ENCODE results near the gene CARS1.
"Not testable (repeated sequence)": the region's sequence is repeated elsewhere in the genome, so short reads cannot be mapped to it uniquely, and the experiment has no call there.

CARS1 gene

DNA sequence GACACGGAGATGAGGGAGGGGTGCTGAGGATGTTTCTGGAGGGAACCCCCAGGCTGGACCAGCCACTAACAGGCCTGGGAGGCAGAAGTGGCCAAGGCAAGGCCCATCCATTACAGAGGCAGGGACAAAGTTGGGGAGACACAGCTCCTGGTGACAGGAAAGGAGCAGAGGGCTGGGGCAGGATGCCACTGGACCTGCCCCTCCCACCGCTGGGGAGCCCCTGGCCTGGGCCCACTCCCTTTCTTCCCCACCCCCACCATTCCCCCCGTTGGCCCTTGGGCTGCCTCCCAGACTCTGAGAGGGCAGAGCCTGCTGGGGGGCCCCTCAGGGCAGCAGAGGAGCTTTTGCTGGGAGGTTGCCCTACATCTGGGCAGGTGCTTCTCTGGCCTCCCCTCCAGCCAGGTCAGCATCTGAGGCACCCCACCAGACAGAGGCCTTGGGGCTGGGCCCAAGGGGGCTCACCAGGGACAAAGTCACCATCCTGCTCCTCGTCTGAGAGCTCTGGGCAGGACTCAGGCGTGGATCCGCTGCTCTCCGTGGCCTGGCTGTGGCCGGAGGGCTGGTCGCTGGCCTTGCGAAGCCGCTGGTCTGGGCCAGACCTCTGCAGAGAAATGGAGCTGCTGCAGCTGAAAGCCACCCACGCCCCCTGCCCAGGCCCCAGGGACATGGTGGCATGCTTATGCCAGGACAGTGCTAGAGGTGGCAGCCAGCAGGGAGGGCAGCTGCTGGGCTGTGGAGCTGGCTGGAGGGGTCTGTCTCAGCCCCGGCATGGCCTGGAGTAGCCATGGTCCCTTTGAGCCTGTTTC is 33.1 kb upstream of the CARS1 start:
- in situ Hi-C loops (cut with HindIII; ENCODE audit: low sequenced_read_pairs), result no loop called here

DNA sequence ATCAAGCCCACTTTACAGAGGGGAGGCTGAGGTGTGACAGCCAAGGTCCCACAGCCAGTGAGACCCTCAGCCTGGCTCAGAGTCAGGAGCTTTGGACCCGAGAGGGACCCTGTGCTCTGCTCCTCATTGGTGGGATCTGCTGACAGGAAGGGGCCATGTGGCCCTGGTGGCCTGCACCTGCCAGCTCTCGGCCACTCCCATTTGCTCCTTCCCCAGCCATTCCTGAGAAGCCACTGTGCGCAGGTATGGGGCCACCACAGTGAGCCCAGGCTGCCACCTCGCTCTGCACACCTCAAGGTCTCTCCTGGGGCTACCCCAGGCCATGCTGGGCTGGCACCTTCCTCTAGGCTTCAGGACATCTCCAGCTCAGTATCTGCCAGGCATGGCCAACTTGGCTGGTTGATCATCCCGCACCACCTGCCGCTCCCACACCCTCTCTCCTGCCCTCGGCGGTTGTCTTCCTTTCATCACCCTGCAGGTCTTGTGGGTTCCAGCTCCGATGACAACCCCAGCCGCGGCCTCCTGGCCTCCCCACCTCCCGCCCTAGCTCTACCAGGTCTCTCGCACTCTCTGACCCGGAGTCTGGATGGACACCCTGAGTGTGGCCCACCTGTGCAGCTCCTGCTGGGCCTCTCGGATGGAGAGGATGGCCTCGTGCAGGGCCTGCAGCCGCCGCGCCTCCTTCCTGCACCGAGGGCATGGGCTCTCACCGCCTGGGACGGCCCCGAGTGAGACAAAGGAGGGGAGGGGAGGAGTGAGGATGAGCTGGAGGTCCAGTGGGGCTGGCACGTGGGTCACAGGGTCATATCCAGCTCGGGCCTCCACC is 32.2 kb upstream of the CARS1 start:
- in situ Hi-C loops (cut with HindIII; ENCODE audit: low sequenced_read_pairs), result loop anchor here (5.0 kb wide), 1 partner anchor 37 kb away; no protein-coding TSS in a partner anchor

DNA sequence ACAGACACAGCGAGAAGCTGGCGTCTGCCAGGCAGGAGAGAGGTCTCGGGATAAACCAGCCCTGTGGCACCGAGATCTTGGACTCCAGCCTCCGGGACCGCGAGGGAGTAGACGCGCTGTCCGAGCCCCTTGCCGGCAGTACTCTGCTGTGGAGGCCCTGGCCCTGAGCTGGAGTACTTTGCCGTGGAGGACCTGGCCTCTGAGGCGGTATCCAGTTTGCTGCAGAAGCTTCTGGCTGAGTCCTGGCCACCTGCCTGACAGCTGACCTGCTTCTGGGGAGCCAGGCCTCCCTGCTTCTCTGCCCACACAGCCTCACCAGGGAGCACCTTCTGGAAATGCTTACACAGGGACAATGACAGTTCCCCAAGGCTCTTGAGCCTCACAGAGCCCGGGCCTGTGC is 31.6 kb upstream of the CARS1 start:
- in situ Hi-C loops (cut with HindIII; ENCODE audit: low sequenced_read_pairs), result loop anchor here (5.0 kb wide), 1 partner anchor 37 kb away; no protein-coding TSS in a partner anchor

DNA sequence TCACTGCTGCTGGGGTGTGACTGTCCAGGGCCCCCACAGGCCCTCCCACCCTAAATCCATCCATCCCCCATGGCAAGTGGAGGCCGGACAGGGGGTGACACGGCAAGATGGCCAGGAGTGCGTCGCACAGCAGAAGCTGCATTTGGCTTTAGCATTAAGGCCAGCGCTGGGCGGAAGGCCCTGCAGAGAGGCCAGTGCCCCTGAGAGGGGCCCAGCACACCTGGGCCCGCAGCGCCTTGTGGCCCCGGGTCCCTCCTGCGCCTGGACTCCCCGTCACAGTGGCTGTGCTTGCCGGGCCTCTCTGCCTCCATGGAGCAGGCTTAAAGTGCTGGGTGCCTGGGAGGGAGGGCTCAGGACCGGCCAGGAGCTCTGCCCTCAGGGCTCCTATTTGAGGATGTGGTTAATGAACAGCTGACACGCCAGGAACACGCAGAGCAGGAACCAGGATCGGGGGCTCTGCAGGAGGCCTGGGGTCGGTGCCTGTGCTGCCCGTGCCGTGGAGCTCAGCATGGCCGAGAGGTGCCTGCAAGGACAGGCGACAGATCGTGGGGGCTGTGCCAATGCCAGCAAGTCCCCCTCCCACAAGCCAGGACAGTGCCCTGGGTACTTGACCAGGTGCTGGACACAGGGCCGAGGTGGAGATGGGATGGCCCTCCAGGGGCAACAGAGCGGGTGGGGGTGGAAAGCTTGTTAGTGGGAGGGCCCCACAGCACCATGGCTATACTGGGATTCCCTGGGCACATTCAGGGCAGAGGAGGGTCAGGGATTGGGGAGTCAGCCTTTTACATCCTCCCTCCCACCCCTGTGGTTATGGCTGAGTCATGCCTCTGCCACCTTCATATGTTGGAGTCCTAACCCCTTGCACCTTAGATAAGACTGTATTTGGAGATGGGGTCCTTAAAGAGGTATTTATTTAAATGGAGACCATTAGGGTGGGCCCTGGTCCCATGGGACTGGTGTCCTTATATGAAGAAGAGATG is 30.9 kb upstream of the CARS1 start:
- in situ Hi-C loops (cut with HindIII; ENCODE audit: low sequenced_read_pairs), result loop anchor here (5.0 kb wide), 1 partner anchor 36 kb away; no protein-coding TSS in a partner anchor

DNA sequence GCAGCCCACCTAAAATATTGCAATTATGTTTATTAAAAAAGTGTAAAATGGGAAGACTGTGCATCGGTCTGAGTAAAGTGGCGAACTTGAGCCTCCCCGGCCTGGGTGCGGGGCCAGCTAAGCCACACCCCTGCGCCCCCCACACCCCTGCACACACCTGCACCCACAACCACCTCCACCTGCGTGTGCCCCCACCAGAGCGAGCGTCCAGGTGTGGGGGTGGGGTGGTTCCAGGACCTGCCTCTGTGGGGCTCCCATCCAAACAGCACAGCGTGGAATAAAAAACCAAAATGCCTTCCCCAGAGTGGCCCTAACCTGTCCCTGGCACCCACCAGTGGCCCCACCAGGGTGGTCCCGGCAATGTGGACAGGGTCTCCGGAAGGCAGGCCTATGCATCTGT is 30.1 kb upstream of the CARS1 start:
- in situ Hi-C loops (cut with HindIII; ENCODE audit: low sequenced_read_pairs), result loop anchor here (5.0 kb wide), 1 partner anchor 35 kb away; no protein-coding TSS in a partner anchor

DNA sequence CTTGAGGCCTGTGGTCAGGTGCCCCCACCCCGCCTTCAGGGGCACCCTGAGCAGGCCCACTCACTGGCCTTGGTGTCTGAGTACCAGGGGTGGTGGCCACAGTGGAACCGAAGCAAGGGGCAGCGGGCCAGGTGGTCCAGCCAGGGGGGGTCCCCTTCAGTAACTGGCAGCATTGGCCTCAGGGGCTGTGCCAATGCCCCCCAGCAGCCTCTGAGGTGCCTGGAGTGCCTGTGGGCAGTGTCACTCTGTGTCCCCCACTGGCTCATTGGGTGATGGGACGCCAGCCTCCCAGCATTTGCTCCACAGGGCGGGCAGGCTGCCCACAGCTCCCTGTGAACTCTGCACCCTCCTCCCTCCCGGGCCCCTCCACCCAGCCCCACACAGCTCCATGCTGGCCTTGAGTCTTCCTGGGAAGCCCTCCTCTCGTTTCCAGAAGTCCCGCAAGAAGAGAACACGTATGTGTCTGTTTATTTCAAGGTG is 29.5 kb upstream of the CARS1 start:
- in situ Hi-C loops (cut with HindIII; ENCODE audit: low sequenced_read_pairs), result loop anchor here (5.0 kb wide), 1 partner anchor 34 kb away; no protein-coding TSS in a partner anchor

DNA sequence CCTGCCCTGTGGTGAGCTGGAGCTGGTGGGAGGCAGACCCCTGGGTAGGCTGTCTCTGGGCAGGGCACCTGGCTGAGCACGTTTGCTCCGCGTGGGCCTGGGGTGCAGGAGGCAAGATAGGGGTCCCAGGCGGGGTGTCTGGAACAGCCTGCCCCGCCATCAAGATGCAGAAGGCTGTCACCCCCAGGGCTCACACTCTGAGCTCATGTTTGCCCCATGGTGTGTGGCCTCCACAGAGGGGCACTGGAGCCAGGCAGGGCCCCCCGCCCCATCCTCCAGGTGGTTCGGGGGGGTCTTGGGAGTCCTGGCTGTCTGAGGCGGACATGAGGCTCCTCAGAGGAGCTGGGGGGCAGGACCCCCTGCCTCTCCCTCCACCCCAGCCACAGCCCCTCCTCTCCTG is 28.9 kb upstream of the CARS1 start:
- in situ Hi-C loops (cut with HindIII; ENCODE audit: low sequenced_read_pairs), result loop anchor here (5.0 kb wide), 1 partner anchor 34 kb away; no protein-coding TSS in a partner anchor

DNA sequence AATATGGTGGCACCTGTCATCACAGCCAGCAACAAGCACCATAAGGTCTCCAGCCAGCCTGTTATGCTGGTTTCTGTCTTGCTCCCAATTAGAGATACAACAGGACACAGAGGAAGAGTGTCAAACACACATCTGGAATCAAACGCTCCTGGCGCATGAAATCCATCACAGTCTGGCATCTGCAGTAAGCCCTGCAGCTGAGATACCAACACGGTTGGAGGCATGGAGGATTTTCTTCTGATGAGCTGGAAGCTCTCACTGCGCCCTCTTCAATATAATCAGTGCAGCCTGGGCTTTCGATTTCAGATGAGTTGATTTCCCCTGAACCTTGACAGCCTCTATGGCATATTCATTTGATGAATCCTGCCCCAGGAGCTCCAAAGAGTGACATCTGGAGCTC is 27.8 kb upstream of the CARS1 start:
- in situ Hi-C loops (cut with HindIII; ENCODE audit: low sequenced_read_pairs), result loop anchor here (5.0 kb wide), 1 partner anchor 33 kb away; no protein-coding TSS in a partner anchor

DNA sequence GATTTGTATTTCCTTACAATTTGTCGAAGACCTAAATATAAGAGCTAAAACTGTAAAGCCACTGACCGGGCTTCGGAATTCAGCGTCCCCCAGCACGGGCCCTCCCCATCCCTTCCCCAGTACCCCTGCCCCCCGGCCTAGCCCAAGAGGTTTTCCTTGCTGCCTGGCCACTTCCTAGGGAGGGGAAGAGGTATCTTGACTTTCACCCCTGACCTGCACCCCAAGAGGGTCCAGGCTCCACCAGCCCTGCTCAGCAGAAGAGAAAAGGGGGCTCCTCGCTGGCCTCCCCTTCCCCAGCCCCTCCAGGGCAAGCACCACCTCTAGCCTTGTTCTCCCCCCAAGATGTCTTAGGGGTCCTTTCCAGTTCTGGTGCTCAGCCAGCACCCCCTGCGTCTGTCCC is 26.1 kb upstream of the CARS1 start:
- in situ Hi-C loops (cut with HindIII; ENCODE audit: low sequenced_read_pairs), result no loop called here

DNA sequence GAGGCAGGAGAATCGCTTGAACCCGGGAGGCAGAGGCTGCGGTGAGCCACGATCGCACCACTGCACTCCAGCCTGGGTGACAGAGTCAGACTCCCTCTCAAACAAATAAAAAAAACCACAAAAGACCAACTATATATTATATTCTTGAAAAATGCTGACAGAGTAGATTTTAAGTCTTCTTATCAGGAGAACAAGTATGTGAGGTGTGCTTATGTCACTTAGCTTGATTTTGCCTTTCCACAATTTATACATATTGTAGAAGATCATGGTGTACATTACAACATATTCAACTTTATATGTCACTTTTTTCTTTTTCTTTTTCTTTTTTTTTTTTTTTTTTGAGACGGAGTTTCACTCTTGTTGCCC is 24.1 kb upstream of the CARS1 start:
- in situ Hi-C loops (cut with HindIII; ENCODE audit: low sequenced_read_pairs), result no loop called here

DNA sequence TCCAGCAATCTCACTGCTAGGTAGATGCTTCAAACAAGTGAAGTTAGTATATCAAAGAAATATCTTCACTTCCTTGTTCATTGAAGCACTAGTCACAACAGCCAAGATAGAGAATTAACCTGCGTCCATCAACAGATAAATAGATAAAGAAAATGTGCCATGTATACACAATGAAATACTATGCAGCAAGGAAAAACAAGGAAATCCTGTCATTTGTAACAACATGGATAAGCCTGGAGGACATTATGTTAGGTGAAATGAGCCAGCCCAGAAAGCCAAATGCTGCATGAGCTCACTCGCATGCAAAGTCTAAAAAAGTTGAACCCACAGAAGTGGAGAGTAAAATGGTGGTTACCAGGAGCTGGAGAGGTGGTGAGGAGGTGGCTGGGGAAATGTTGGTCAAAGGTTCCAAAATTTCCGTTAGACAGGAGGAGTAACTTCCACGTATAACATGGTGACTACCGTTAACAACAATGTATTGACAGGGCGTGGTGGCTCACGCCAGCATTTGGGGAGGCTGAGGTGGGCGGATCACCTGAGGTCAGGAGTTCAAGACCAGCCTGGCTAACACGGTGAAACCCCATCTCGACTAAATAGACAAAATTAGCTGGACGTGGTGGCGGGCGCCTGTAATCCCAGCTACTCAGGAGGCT is 23.6 kb upstream of the CARS1 start:
- in situ Hi-C loops (cut with HindIII; ENCODE audit: low sequenced_read_pairs), result no loop called here

DNA sequence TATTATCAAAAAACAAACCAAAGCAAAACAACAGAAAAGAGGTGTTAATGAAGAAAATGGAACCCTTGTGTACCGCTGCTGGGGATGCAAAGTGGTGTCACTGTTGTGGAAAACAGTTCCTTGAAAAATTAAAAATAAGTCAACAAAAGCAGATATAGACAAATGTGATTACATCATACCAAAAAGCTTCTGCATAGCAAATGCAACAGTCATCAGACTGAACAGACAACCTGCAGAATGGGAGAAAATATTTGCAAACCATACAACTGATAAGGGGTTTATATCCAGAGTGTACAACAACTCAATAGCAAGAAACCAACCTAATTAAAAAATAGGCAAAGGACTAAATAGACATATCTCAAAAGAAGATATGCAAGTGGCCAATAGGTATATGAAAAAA is 22.9 kb upstream of the CARS1 start:
- in situ Hi-C loops (cut with HindIII; ENCODE audit: low sequenced_read_pairs), result no loop called here

DNA sequence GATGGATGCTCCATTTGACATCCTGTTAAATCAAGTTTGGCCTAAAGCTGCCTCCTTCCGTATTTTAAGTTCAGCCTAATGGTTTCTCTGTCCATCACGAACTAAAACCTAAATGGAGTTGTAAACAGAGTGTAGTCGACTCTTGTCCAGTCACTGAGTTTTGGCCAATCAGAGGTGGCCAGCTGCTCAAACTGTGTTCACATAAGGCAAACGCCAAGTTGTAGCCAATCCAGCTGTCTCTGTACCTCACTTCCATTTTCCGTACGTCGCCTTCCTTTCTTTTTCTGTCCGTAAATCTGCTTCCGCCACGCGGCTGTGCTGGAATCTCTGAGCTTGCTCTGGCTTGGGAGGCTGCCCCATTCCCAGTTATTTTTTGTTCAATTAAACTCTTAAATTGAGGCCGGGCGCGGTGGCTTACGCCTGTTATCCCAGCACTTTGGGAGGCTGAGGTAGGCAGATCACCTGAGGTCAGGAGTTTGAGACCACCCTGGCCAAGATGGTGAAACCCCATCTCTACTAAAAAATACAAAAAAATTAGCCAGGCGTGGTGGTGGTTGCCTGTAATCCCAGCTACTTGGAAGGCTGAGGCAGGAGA is 20.7 kb upstream of the CARS1 start:
- in situ Hi-C loops (cut with HindIII; ENCODE audit: low sequenced_read_pairs), result no loop called here

DNA sequence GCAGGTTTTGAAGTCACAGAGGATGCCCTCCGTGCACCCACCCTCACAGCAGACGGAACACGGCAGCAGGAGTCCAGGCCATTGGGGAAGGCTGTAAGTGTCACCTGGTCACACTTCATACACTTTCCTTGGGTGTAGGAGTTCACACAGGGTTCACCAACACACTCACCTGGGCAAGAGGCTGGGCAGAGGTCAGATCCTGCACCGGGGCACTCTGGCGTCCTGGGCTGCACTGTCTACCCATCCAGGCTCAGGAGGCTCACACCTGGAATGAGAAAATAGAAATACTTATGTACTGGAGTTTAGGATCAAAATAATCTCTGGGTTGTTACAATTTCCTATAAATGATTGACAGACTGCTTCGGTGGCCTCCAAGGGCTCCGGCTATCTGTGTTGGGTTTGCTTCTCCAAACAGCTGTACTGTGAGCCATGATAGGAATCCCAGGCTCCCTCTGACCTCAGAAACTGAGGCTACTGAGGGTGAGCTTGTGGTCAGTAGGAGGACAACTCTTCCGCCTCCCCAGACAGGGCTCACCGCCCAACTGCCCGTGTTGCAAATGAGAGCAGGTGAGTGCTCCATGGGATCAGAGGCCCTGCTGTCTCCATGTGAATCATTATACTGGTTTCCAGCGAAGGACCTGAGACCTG is 20.1 kb upstream of the CARS1 start:
- in situ Hi-C loops (cut with HindIII; ENCODE audit: low sequenced_read_pairs), result no loop called here

DNA sequence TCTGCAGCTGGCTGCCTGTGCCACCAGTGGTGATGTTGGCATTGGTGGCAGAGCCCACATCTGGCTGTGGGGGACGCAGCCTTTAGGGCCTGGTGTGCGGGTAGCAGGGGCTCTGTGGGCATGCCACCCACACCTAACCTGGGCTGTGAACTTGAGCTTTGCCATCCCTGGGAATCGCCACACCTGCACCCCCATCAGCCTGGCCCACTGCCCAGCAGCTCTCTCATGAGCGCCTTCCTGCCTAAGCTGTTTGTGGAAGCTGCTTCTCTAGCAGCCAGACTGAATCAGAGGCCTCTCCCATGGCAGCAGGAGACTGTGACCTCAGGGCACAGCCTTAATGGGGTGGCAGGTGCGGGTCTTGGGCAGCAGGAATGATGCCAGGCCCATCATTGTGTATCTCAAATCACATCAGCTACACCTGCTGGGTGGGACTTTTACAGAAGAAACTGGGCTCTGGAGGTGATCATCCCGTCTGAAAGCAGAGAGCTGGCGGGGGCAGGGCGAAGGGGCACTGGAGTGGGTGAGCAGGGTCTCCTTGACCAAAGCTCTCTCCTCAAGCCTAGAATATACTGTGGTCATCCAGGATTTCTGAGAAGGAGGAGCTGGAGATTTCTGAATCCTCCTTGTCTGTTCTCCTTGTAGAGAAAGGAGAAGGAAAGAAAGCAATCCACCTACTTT is 17.8 kb upstream of the CARS1 start:
- in situ Hi-C loops (cut with HindIII; ENCODE audit: low sequenced_read_pairs), result no loop called here

DNA sequence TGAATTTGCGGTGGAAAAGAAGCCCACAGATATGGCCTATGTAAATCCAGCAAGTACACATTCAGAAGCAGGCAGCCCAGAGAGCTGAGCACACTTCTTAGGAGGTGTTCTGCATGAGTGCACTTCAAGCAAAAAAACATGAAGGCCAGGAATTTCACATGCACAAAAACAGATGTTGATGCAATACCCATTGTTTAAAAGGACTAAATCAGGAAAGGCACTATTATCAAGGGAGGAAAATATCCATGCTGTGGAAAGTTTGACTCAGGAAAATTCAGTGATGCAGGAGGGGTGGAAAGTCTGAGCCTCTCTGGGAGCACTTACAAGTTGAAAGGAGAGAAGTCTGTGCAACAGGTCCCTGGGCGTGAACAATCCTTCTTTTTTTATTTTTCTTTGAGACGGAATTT is 15.8 kb upstream of the CARS1 start:
- in situ Hi-C loops (cut with HindIII; ENCODE audit: low sequenced_read_pairs), result no loop called here

DNA sequence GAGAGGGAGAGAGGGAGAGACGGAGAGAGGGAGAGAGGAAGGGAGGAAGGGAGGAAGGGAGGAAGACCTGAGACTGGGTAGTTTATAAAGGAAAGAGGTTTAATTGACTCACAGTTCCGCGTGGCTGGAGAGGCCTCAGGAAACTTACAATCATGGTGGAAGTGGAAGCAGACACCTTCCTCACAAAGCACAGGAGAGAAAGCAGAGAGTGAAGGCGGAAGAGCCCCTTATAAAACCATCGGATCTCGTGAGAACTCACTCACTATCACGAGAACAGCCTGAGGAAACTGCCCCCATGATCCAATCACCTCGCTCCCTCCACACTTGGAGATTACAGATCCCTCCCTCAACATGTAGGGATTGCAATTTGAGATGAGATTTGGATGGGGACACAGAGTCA is 12.2 kb upstream of the CARS1 start:
- in situ Hi-C loops (cut with HindIII; ENCODE audit: low sequenced_read_pairs), result no loop called here

DNA sequence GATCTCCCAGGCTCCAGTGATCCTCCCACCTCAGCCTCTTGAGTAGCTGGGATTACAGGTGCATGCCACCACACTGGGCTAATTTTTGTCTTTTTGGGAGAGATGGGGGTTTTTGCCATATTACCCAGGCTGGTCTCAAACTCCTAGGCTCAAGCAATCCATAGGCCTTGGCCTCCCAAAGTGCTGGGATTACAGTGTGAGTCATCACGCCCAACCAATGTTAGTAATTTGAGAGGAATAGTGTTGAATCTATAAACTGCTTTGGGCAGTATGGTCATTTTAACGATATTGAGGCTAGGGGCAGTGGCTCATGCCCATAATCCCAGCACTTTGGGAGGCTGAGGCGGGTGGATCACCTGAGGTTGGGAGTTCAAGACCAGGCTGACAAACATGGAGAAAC is 9.1 kb upstream of the CARS1 start:
- in situ Hi-C loops (cut with HindIII; ENCODE audit: low sequenced_read_pairs), result not testable (repeated sequence)

DNA sequence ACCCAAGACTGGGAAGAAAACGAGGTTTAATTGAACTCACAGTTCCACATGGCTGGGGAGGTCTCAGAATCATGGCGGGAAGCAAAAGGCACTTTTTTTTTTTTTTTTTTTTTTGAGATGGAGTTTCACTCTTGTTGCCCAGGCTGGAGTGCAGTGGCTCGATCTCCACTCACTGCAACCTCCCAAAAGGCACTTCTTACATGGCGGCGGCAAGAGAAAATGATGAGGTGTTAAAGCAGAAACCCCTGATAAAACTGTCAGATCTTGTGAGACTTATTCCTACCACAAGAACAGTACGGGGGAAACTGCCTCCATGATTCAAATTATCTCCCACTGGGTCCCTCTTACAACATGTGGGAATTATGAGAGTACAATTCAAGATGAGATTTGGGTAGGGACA is 7.5 kb upstream of the CARS1 start:
- in situ Hi-C loops (cut with HindIII; ENCODE audit: low sequenced_read_pairs), result not testable (repeated sequence)
